ENCODE results near the gene PHB1.

GRCh38 chr17:49373115-49373514 lies 41.6 kb downstream of the PHB1 start:
- no peak for TF ChIP-seq POLR2A (IDR thresholded peaks at IDR 0.05; ENCODE audit: low read length)
- no peak for TF ChIP-seq GATA1 (IDR thresholded peaks at IDR 0.05; ENCODE audit: low read depth, low read length)

Data from erythroblast (primary cell).